HEK293 (cell line): ENCODE results near the gene RNF224.

Source experiments
- CTCF ChIA-PET: fragments of 350-600 bp; formaldehyde crosslinking; extraction: SDS; loops from one replicate; lab custom pipeline; 2021; ENCODE audit warnings: antibody characterized with exemption; lab: Yijun Ruan, JAX
- POLR2A ChIA-PET: fragments of 300-600 bp; formaldehyde crosslinking; extraction: SDS; loops from one replicate; lab custom pipeline; 2020; ENCODE audit warnings: antibody characterized with exemption, inconsistent platforms; lab: Yijun Ruan, JAX
- H3K27ac ChIP-seq: fragments of 200-500 bp; sonication (Bioruptor generic); 2 replicates; pipeline ENCODE4 v1.5.1; 2014; ENCODE audit warnings: low read depth, low read length, control low read depth, inconsistent platforms; ENCODE audit errors: extremely low read depth
- H3K36me3 ChIP-seq, 2 experiments: fragments of 200-500 bp in 1 of 2; sonication (Bioruptor generic) in 1 of 2; 1 replicate in 1 of 2; 2 replicates in 1 of 2; pipeline ENCODE4 v1.5.1; 2014 to 2017; ENCODE audit warnings: inconsistent platforms in 2 of 2, low read length in 2 of 2; ENCODE audit not compliant: control insufficient read depth in 2 of 2, insufficient read depth in 1 of 2
- H3K4me1 ChIP-seq: fragments of 200-500 bp; sonication (Bioruptor generic); 2 replicates; pipeline ENCODE4 v1.5.1; 2014; ENCODE audit warnings: mild to moderate bottlenecking, low read length, inconsistent platforms; ENCODE audit not compliant: control insufficient read depth, insufficient read depth
- H3K4me3 ChIP-seq: 2 replicates; pipeline ENCODE4 v1.5.1; 2011; ENCODE audit warnings: low read depth, mild to moderate bottlenecking, control low read depth, low read length, moderate library complexity
- H3K9me3 ChIP-seq: fragments of 200-500 bp; sonication (Bioruptor generic); 2 replicates; pipeline ENCODE4 v1.5.1; 2014; ENCODE audit warnings: low read depth, low read length, inconsistent platforms; ENCODE audit not compliant: control insufficient read depth, insufficient read depth
- EGR2 ChIP-seq: fragments of 450-650 bp; formaldehyde crosslinking; IDR thresholded peaks from 2 replicates; pipeline ENCODE4 v1.5.1; 2016; ENCODE audit warnings: low read depth, missing biosample characterization, missing genetic modification characterization
- GFI1B ChIP-seq: fragments of 450-650 bp; formaldehyde crosslinking; IDR thresholded peaks from 2 replicates; pipeline ENCODE4 v1.5.1; 2016; ENCODE audit warnings: missing biosample characterization, missing genetic modification characterization
- GLIS1 ChIP-seq: fragments of 450-650 bp; formaldehyde crosslinking; IDR thresholded peaks from 2 replicates; pipeline ENCODE4 v1.5.1; 2016; ENCODE audit warnings: missing biosample characterization, missing genetic modification characterization
- GLIS2 ChIP-seq: fragments of 450-650 bp; formaldehyde crosslinking; IDR thresholded peaks from 2 replicates; pipeline ENCODE4 v1.5.1; 2016; ENCODE audit warnings: missing biosample characterization, missing genetic modification characterization
- SP7 ChIP-seq: fragments of 450-650 bp; formaldehyde crosslinking; IDR thresholded peaks from 2 replicates; pipeline ENCODE4 v1.5.1; 2016; ENCODE audit warnings: missing biosample characterization, missing genetic modification characterization
- WT1 ChIP-seq: fragments of 450-650 bp; formaldehyde crosslinking; IDR thresholded peaks from 2 replicates; pipeline ENCODE4 v1.5.1; 2016; ENCODE audit warnings: missing biosample characterization, missing genetic modification characterization
- ZFHX2 ChIP-seq: fragments of 450-650 bp; formaldehyde crosslinking; conservative IDR thresholded peaks from 2 replicates; pipeline ENCODE4 v1.5.1; 2016; ENCODE audit warnings: missing biosample characterization, missing genetic modification characterization
- ZIC2 ChIP-seq: fragments of 450-650 bp; formaldehyde crosslinking; IDR thresholded peaks from 2 replicates; pipeline ENCODE4 v1.5.1; 2016; ENCODE audit warnings: missing biosample characterization, missing genetic modification characterization
- ZNF157 ChIP-seq: fragments of 450-650 bp; formaldehyde crosslinking; IDR thresholded peaks from 2 replicates; pipeline ENCODE4 v1.5.1; 2016; ENCODE audit warnings: missing biosample characterization, missing genetic modification characterization
- ZNF211 ChIP-seq: fragments of 450-650 bp; formaldehyde crosslinking; IDR thresholded peaks from 2 replicates; pipeline ENCODE4 v1.5.1; 2016; ENCODE audit warnings: low read depth, missing biosample characterization, missing genetic modification characterization
- ZNF23 ChIP-seq: fragments of 450-650 bp; formaldehyde crosslinking; IDR thresholded peaks from 2 replicates; pipeline ENCODE4 v1.5.1; 2016; ENCODE audit warnings: missing biosample characterization, missing genetic modification characterization, borderline replicate concordance
- ZNF350 ChIP-seq: fragments of 450-650 bp; formaldehyde crosslinking; IDR thresholded peaks from 2 replicates; pipeline ENCODE4 v1.5.0; 2017; ENCODE audit warnings: missing biosample characterization, mild to moderate bottlenecking, missing genetic modification characterization
- ZNF585B ChIP-seq: fragments of 450-650 bp; formaldehyde crosslinking; IDR thresholded peaks from 2 replicates; pipeline ENCODE4 v1.5.1; 2016; ENCODE audit warnings: missing biosample characterization, missing genetic modification characterization
- ZNF600 ChIP-seq: fragments of 450-650 bp; formaldehyde crosslinking; IDR thresholded peaks from 2 replicates; pipeline ENCODE4 v1.5.1; 2016; ENCODE audit warnings: missing biosample characterization, missing genetic modification characterization
- ZNF621 ChIP-seq: fragments of 450-650 bp; formaldehyde crosslinking; IDR thresholded peaks from 2 replicates; pipeline ENCODE4 v1.5.1; 2017; ENCODE audit warnings: missing biosample characterization, missing genetic modification characterization
- ZNF791 ChIP-seq: fragments of 450-650 bp; formaldehyde crosslinking; IDR thresholded peaks from 2 replicates; pipeline ENCODE4 v1.5.1; 2016; ENCODE audit warnings: missing biosample characterization, missing genetic modification characterization
- TF ChIP-seq, protein P1 (sequence below): fragments of 450-650 bp; formaldehyde crosslinking; IDR thresholded peaks from 2 replicates; pipeline ENCODE4 v1.5.1; 2016; ENCODE audit warnings: missing biosample characterization, missing genetic modification characterization
- TF ChIP-seq, protein P2 (sequence below): fragments of 450-650 bp; formaldehyde crosslinking; IDR thresholded peaks from 2 replicates; pipeline ENCODE4 v1.5.1; 2016; ENCODE audit warnings: missing biosample characterization, missing genetic modification characterization
- TF ChIP-seq, protein P3 (sequence below): fragments of 450-650 bp; formaldehyde crosslinking; IDR thresholded peaks from 2 replicates; pipeline ENCODE4 v1.5.1; 2016; ENCODE audit warnings: missing biosample characterization, missing genetic modification characterization
- TF ChIP-seq, protein P4 (sequence below): fragments of 450-650 bp; formaldehyde crosslinking; IDR thresholded peaks from 2 replicates; pipeline ENCODE4 v1.5.1; 2016; ENCODE audit warnings: missing biosample characterization, missing genetic modification characterization

Gene RNF224

DNA sequence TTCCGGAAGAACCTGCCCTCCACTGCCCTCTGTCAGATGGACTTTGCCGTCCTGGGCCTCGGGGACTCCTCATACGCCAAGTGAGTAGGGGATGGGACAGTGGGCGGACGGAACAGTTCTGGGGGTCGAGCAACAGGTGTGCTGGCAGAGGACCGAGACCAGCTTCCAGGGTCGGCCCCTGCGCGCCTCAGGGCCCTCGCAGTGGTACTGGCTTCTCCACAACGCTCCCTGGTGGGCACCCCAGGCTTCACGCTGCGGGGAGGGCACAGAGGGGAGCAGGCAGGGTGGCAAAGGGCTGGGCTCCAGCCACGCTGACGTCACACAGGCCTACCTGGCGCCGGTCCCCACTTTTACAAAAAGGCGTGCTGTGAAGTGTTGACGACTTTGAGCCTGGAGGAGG lies 14.8 kb upstream of the RNF224 start (continued):
- TF ChIP-seq, protein P1, sequence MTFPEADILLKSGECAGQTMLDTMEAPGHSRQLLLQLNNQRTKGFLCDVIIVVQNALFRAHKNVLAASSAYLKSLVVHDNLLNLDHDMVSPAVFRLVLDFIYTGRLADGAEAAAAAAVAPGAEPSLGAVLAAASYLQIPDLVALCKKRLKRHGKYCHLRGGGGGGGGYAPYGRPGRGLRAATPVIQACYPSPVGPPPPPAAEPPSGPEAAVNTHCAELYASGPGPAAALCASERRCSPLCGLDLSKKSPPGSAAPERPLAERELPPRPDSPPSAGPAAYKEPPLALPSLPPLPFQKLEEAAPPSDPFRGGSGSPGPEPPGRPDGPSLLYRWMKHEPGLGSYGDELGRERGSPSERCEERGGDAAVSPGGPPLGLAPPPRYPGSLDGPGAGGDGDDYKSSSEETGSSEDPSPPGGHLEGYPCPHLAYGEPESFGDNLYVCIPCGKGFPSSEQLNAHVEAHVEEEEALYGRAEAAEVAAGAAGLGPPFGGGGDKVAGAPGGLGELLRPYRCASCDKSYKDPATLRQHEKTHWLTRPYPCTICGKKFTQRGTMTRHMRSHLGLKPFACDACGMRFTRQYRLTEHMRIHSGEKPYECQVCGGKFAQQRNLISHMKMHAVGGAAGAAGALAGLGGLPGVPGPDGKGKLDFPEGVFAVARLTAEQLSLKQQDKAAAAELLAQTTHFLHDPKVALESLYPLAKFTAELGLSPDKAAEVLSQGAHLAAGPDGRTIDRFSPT (tag by site-specific recombination): 0 out of 2 replicates have a peak, but pooled peaks have one; percentile 16
- TF ChIP-seq ZNF211 (tag by site-specific recombination): no peak
- TF ChIP-seq GLIS1 (tag by site-specific recombination): no peak
- TF ChIP-seq ZNF621 (tag by site-specific recombination): no peak
- TF ChIP-seq, all 188 proteins: peak for 4

DNA sequence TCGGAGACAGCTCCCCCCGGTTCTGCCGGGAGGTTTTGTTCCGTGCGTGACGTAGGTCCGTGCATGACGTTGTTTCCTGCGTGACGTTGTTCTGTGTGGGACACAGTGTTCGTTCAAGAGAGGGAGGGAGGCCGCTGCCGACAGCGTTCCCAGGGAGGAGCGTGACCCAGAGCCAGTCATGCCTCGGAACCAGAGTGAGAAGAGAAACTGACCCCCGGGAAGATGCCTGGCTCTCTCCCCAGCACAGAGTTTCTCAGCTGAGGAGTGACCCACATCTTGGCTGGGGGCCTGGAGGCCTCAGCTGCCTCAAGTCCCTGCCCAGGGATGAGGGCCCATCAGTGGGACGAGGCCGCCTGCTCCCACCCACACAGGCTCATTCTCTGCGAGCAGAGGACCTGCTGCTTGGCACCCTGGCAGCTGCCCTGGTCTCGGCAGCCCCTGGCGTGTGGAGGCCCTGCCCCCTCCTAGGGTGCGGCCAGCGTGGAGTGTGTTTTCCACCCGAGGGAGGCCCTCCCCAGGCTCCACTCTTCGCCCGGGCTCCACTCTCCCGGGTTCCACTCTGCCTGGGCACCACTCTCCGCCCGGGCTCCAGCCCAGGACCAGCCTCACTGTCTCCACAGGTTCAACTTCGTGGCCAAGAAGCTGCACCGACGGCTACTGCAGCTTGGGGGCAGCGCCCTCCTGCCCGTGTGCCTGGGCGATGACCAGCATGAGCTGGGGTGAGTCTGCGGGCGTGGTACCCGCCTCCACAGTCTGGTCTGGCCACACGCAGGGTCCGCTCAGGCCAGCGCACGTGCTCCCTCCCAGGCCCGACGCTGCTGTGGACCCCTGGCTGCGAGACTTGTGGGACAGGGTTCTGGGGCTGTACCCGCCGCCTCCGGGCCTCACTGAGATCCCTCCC lies 13.9 kb upstream of the RNF224 start:
- no peak overlapping the region for H3K4me3 ChIP-seq
- TF ChIP-seq, protein P2, sequence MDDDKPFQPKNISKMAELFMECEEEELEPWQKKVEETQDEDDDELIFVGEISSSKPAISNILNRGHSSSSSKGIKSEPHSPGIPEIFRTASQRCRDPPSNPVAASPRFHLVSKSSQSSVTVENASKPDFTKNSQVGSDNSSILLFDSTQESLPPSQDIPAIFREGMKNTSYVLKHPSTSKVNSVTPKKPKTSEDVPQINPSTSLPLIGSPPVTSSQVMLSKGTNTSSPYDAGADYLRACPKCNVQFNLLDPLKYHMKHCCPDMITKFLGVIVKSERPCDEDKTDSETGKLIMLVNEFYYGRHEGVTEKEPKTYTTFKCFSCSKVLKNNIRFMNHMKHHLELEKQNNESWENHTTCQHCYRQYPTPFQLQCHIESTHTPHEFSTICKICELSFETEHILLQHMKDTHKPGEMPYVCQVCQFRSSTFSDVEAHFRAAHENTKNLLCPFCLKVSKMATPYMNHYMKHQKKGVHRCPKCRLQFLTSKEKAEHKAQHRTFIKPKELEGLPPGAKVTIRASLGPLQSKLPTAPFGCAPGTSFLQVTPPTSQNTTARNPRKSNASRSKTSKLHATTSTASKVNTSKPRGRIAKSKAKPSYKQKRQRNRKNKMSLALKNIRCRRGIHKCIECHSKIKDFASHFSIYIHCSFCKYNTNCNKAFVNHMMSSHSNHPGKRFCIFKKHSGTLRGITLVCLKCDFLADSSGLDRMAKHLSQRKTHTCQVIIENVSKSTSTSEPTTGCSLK: no peak
- TF ChIP-seq EGR2: peak; percentile 9; the same call in 1 of the 2 replicates
- peak; percentile 68 for TF ChIP-seq ZNF157 (tag by site-specific recombination)
- TF ChIP-seq GLIS2: peak; percentile 24; the same call in 1 of the 2 replicates
- TF ChIP-seq, protein P3, sequence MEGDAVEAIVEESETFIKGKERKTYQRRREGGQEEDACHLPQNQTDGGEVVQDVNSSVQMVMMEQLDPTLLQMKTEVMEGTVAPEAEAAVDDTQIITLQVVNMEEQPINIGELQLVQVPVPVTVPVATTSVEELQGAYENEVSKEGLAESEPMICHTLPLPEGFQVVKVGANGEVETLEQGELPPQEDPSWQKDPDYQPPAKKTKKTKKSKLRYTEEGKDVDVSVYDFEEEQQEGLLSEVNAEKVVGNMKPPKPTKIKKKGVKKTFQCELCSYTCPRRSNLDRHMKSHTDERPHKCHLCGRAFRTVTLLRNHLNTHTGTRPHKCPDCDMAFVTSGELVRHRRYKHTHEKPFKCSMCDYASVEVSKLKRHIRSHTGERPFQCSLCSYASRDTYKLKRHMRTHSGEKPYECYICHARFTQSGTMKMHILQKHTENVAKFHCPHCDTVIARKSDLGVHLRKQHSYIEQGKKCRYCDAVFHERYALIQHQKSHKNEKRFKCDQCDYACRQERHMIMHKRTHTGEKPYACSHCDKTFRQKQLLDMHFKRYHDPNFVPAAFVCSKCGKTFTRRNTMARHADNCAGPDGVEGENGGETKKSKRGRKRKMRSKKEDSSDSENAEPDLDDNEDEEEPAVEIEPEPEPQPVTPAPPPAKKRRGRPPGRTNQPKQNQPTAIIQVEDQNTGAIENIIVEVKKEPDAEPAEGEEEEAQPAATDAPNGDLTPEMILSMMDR (tag by site-specific recombination): peak; percentile 55
- TF ChIP-seq, all 188 proteins: peak for 4
- ChIA-PET CTCF (interaction anchor here (0.7 to 1.2 kb wide), 5 partner anchors 10 to 156 kb away, joined by 3 to 8 read pairs (median 3); partner anchors contain the start of gene TPRN), POLR2A (interaction anchor here (1.0 to 17.2 kb wide), 3 partner anchors 5 to 27 kb away, joined by 5 to 304 read pairs (median 304); partner anchors contain the start of genes CYSRT1, NDOR1, RNF208 and RNF224)
- H3K9me3 ChIP-seq: no peaks in the 10 kb centered on the region
- H3K36me3 ChIP-seq: peaks cover 7 to 86% of the 10 kb centered on the region in 2 experiments; a peak in 2 of 3 replicates
- no peak overlapping the region for H3K27ac ChIP-seq
- H3K4me1 ChIP-seq: no peaks in the 10 kb centered on the region

DNA sequence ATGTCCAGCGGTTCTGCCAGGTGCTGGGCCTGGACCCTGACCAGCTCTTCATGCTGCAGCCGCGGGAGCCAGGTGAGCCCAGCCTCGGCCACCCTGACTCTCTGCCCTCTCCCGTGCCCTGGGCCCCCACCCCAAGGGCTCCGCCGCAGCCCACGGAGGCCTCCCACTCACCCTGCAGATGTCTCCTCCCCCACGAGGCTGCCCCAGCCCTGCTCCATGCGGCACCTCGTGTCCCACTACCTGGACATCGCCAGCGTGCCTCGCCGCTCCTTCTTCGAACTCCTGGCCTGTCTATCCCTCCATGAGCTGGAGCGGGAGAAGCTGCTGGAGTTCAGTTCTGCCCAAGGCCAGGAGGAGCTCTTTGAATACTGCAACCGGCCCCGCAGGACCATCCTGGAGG lies 12.7 kb upstream of the RNF224 start:
- no peaks in the 10 kb centered on the region for H3K4me1 ChIP-seq
- peaks cover 3 to 84% of the 10 kb centered on the region in 2 experiments; a peak in 2 of 3 replicates for H3K36me3 ChIP-seq
- H3K27ac ChIP-seq: no peak overlapping the region
- no peaks in the 10 kb centered on the region for H3K9me3 ChIP-seq
- H3K4me3 ChIP-seq: no peak overlapping the region
- POLR2A ChIA-PET: interaction anchor here (0.5 to 17.2 kb wide), 7 partner anchors 6 to 513 kb away, joined by 3 to 304 read pairs (median 4); partner anchors contain the start of genes CYSRT1, NDOR1, RNF208 and RNF224
- TF ChIP-seq ZFHX2 (tag by site-specific recombination) (peak; percentile 72), GFI1B (tag by site-specific recombination) (no peak), WT1 (tag by site-specific recombination) (no peak), ZNF585B (tag by site-specific recombination) (no peak), ZNF791 (no peak), ZNF23 (no peak), ZNF350 (tag by site-specific recombination) (no peak), ZNF600 (tag by site-specific recombination) (0 out of 2 replicates have a peak, but pooled peaks have one; percentile 19), EGR2 (peak; percentile 83), SP7 (tag by site-specific recombination) (no peak), ZIC2 (tag by site-specific recombination) (no peak)
- TF ChIP-seq, protein P4, sequence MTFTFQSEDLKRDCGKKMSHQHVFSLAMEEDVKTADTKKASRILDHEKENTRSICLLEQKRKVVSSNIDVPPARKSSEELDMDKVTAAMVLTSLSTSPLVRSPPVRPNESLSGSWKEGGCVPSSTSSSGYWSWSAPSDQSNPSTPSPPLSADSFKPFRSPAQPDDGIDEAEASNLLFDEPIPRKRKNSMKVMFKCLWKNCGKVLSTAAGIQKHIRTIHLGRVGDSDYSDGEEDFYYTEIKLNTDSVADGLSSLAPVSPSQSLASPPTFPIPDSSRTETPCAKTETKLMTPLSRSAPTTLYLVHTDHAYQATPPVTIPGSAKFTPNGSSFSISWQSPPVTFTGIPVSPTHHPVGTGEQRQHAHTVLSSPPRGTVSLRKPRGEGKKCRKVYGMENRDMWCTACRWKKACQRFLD (tag by site-specific recombination): no peak
- TF ChIP-seq, all 188 proteins: peak for 3
- CTCF ChIA-PET: interaction anchor here (0.5 to 1.1 kb wide), 2 partner anchors 22 to 96 kb away, joined by 3 to 8 read pairs; no protein-coding TSS in a partner anchor
